ENCODE data around the gene S100A1. TPM values are rescaled to one million over a fixed set of nuclear protein-coding genes. Genes with fewer than 3 reads are reported as not detected.
A peak's percentile ranks its signal among the peaks of the same experiment; 100 is the strongest.

S100A1 gene
- total and polyA plus RNA-seq, 10 of the 15 experiments (the other 5 are each of a cell fraction or from before 2014, with no cell fraction given): 0.13 to 0.29 TPM; not detected in 8

GRCh38 chr1:153663211-153663610, 35.0 kb downstream of the S100A1 start:
- TF ChIP-seq CHD2 (IDR thresholded peaks at IDR 0.05; ENCODE audit: borderline replicate concordance, low read depth, low read length) (no peak), TCF12 (IDR thresholded peaks at IDR 0.05; ENCODE audit: low read depth, low read length) (no peak)
- Histone ChIP-seq H3K9ac (ENCODE audit: control insufficient read depth, insufficient read depth, low read length) (no peak overlapping the region), H3K79me2 (ENCODE audit: control insufficient read depth, insufficient read depth, low read length) (peaks cover 14% of the 10 kb centered on the region), H3K27me3 (replicated peaks in 1 of 2; ENCODE audit: control insufficient read depth in 2 of 2, insufficient read depth in 2 of 2, low read length in 1 of 2) (no peaks in the 10 kb centered on the region), H3K4me1 (ENCODE audit: control insufficient read depth, insufficient read depth, low read length) (peaks cover 6% of the 10 kb centered on the region; the same call in 1 of the 2 replicates), H2AFZ (ENCODE audit: control insufficient read depth, low read depth, low read length) (no peak overlapping the region), H3K4me3 (no peak overlapping the region), H3K27ac (ENCODE audit: control insufficient read depth, insufficient read depth) (no peak overlapping the region), H3K9me3 (replicated peaks; ENCODE audit: control insufficient read depth, insufficient read depth, low read length) (no peaks in the 10 kb centered on the region), H3K4me2 (ENCODE audit: control insufficient read depth, insufficient read depth) (no peak overlapping the region), H3K36me3 (ENCODE audit: control insufficient read depth in 2 of 2, insufficient read depth in 2 of 2, low read length in 1 of 2) (peaks cover 19 to 58% of the 10 kb centered on the region in 2 experiments), H4K20me1 (ENCODE audit: control insufficient read depth, insufficient read depth) (no peaks in the 10 kb centered on the region)
- ChIA-PET CTCF (interaction anchor here (0.8 kb wide), 1 partner anchor 47 kb away, joined by 3 read pairs; the partner anchor contains the start of gene S100A14), POLR2A (no interaction called here), SMC1A (ENCODE audit: uncharacterized antibody, unreplicated experiment) (no interaction called here), RAD21 (ENCODE audit: unreplicated experiment) (no interaction called here)
- intact Hi-C loops (cut with micrococcal nuclease; ENCODE audit: unreplicated experiment) (no loop called here), in situ Hi-C loops (cut with MboI) (no loop called here)
- BruUV-seq (replicated peaks): no TSS peak
- FAIRE-seq: no peak
- no peak for ATAC-seq
- 99% methylated on average over 5 of the region's 5 CpGs for WGBS (ENCODE audit: insufficient coverage, insufficient replicate concordance, low lambda C conversion rate, missing lambda C conversion rate)
- no peak for DNase-seq (ENCODE audit: low read depth, low spot score)

- no peak overlapping the region for H3K27ac ChIP-seq (ENCODE audit: control insufficient read depth, insufficient read depth)
- BruUV-seq (replicated peaks): no TSS peak
- 86% methylated on average over 4 of the region's 4 CpGs for WGBS (ENCODE audit: insufficient coverage, insufficient replicate concordance, low lambda C conversion rate, missing lambda C conversion rate)
- H3K4me3 ChIP-seq: no peak overlapping the region
- ChIA-PET SMC1A (ENCODE audit: uncharacterized antibody, unreplicated experiment) (interaction anchor here (0.8 to 1.8 kb wide), 4 partner anchors 9 to 319 kb away, joined by 3 to 5 read pairs (median 3); partner anchors contain the start of gene SNAPIN), CTCF (interaction anchor here (2.0 to 7.5 kb wide), 3 partner anchors 8 to 96 kb away, joined by 5 to 43 read pairs (median 5); partner anchors contain the start of gene CHTOP), POLR2A (interaction anchor here (1.4 kb wide), 1 partner anchor 33 kb away, joined by 4 read pairs; the partner anchor contains the start of gene CHTOP), RAD21 (ENCODE audit: unreplicated experiment) (interaction anchor here (1.2 kb wide), 1 partner anchor 95 kb away, joined by 3 read pairs; no protein-coding TSS in a partner anchor)
- DNase-seq (ENCODE audit: low read depth, low spot score): no peak
- H3K27me3 ChIP-seq (replicated peaks in 1 of 2; ENCODE audit: control insufficient read depth in 2 of 2, insufficient read depth in 2 of 2, low read length in 1 of 2): no peaks in the 10 kb centered on the region
- no peaks in the 10 kb centered on the region for H3K9me3 ChIP-seq (replicated peaks; ENCODE audit: control insufficient read depth, insufficient read depth, low read length)
- no peak overlapping the region for H3K9ac ChIP-seq (ENCODE audit: control insufficient read depth, insufficient read depth, low read length)
- peaks cover 4% of the 10 kb centered on the region; the same call in 1 of the 2 replicates for H3K4me1 ChIP-seq (ENCODE audit: control insufficient read depth, insufficient read depth, low read length)
- no peak for ATAC-seq
- peak overlapping the region; percentile 2; the same call in 1 of the 2 replicates for H3K4me2 ChIP-seq (ENCODE audit: control insufficient read depth, insufficient read depth)
- no peak for FAIRE-seq
- intact Hi-C loops (cut with micrococcal nuclease; ENCODE audit: unreplicated experiment) (no loop called here), in situ Hi-C loops (cut with MboI) (no loop called here)
- peaks cover 24% of the 10 kb centered on the region for H3K79me2 ChIP-seq (ENCODE audit: control insufficient read depth, insufficient read depth, low read length)
- H4K20me1 ChIP-seq (ENCODE audit: control insufficient read depth, insufficient read depth): no peaks in the 10 kb centered on the region
- no peak overlapping the region for H2AFZ ChIP-seq (ENCODE audit: control insufficient read depth, low read depth, low read length)
- H3K36me3 ChIP-seq (ENCODE audit: control insufficient read depth in 2 of 2, insufficient read depth in 2 of 2, low read length in 1 of 2): peaks cover 12 to 45% of the 10 kb centered on the region in 2 experiments
- no peak for TF ChIP-seq SUPT20H (IDR thresholded peaks at IDR 0.05; ENCODE audit: borderline replicate concordance, control insufficient read depth, low read depth, low read length)
- TF ChIP-seq SMAD1 (IDR thresholded peaks at IDR 0.05; ENCODE audit: low read depth, partially characterized antibody): no peak
- TF ChIP-seq ATF7 (IDR thresholded peaks at IDR 0.05; ENCODE audit: low read depth): no peak
- TF ChIP-seq CEBPZ (IDR thresholded peaks at IDR 0.05; ENCODE audit: low read depth, low read length): no peak
- no peak for TF ChIP-seq E2F8 (IDR thresholded peaks at IDR 0.05; ENCODE audit: low read depth, partially characterized antibody)
Observed at GRCh38 chr1:153667439-153667838, 39.2 kb downstream of the S100A1 start.
